ENCODE data around the gene MAP10.

DNA sequence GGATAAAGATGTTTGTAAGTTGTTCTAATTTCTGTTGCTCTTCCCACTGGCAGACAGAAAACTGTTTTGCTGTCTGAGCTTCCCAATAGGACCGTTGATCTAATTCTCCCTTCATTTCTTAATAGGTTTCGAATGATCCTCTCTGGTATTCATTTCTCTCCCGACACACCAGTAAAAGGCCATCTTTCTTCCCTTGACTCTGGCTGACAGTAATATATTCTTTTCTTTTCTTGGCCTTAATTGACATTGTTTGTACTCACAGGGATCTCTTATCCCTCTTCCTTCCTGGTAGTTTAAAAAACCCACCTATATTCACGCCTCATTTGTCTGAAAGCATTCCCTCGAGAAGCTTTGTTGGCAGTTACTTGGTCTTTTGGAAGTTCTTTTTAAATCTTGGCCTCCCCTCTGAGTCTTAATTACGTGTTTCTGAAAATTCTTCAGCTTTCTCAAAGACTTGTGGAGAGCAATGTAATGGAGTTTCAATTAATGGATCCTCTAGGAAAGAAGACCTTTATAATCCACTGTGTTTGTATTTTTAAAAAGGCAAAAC, 40.3 kb downstream of the MAP10 start:
- TF ChIP-seq, protein P1, sequence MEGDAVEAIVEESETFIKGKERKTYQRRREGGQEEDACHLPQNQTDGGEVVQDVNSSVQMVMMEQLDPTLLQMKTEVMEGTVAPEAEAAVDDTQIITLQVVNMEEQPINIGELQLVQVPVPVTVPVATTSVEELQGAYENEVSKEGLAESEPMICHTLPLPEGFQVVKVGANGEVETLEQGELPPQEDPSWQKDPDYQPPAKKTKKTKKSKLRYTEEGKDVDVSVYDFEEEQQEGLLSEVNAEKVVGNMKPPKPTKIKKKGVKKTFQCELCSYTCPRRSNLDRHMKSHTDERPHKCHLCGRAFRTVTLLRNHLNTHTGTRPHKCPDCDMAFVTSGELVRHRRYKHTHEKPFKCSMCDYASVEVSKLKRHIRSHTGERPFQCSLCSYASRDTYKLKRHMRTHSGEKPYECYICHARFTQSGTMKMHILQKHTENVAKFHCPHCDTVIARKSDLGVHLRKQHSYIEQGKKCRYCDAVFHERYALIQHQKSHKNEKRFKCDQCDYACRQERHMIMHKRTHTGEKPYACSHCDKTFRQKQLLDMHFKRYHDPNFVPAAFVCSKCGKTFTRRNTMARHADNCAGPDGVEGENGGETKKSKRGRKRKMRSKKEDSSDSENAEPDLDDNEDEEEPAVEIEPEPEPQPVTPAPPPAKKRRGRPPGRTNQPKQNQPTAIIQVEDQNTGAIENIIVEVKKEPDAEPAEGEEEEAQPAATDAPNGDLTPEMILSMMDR (IDR thresholded peaks at IDR 0.05 in 8 of 11, conservative IDR thresholded peaks at IDR 0.05 in 3 of 11): no peak
- no peak for TF ChIP-seq POLR2A (IDR thresholded peaks at IDR 0.05)
